Stimulated activated CD8-positive, alpha-beta memory T cell treated with anti-CD3 and anti-CD28 coated beads, Interleukin-12 subunit alpha, Interleukin-12 subunit beta, amount 100 ng/mL, for 24 hours (primary cell): Measurements from ENCODE around the gene USHBP1.
A peak's percentile ranks its signal among the peaks of the same experiment; 100 is the strongest.
"Not testable (repeated sequence)": the region's sequence is repeated elsewhere in the genome, so short reads cannot be mapped to it uniquely, and the experiment has no call there.

ENCODE experiments used
- DNase-seq: peaks from one replicate; pipeline ENCODE4 v3.0.0-alpha.2; 2020; ENCODE audit errors: extremely low read depth

USHBP1 gene

GRCh38 chr19:17264641-17264979 lies at the start of gene USHBP1:
USHBP1 (minus strand) TSS chr19:17264745; CDS start chr19:17264299, 446 bp downstream.
- DNase-seq, result no peak

- DNase-seq, result no peak
Observed at GRCh38 chr19:17314007-17314593, 49.6 kb upstream of the USHBP1 start.

GRCh38 chr19:17312189-17313113 lies 47.9 kb upstream of the USHBP1 start:
- no peak for DNase-seq

- no peak for DNase-seq
Observed at GRCh38 chr19:17311455-17312188, 47.1 kb upstream of the USHBP1 start.

- DNase-seq, result no peak
Observed at GRCh38 chr19:17309965-17310461, 45.5 kb upstream of the USHBP1 start.

- DNase-seq, result peak; percentile 96
Observed at GRCh38 chr19:17309198-17309964, 44.8 kb upstream of the USHBP1 start, which contains the start of gene DDA1. DDA1 (plus strand) TSS chr19:17309563; CDS start chr19:17309655, 92 bp downstream.

- no peak for DNase-seq
Observed at GRCh38 chr19:17307876-17308377, 43.4 kb upstream of the USHBP1 start.

- no peak for DNase-seq
Observed at GRCh38 chr19:17306285-17306714, 41.8 kb upstream of the USHBP1 start.

GRCh38 chr19:17305517-17306284 lies 41.2 kb upstream of the USHBP1 start, which contains the start of gene MRPL34:
MRPL34 (plus strand) TSS chr19:17305872; CDS start chr19:17305893, 21 bp downstream.
- DNase-seq, result peak; percentile 82

- DNase-seq, result no peak
Observed at GRCh38 chr19:17305216-17305516, 40.6 kb upstream of the USHBP1 start.

GRCh38 chr19:17304386-17305215 lies 40.1 kb upstream of the USHBP1 start:
- no peak for DNase-seq

GRCh38 chr19:17303940-17304267 lies 39.4 kb upstream of the USHBP1 start:
- DNase-seq, result no peak

- DNase-seq, result peak; percentile 80
Observed at GRCh38 chr19:17303167-17303939, 38.8 kb upstream of the USHBP1 start, which contains the start of gene ABHD8. ABHD8 (minus strand) TSS chr19:17303425; CDS start chr19:17301616, 1,809 bp downstream.

GRCh38 chr19:17302391-17303166 lies 38.0 kb upstream of the USHBP1 start:
- DNase-seq, result no peak

- no peak for DNase-seq
Observed at GRCh38 chr19:17300992-17301619, 36.6 kb upstream of the USHBP1 start.

GRCh38 chr19:17296976-17297375 lies 32.4 kb upstream of the USHBP1 start:
- no peak for DNase-seq

GRCh38 chr19:17296273-17296672 lies 31.7 kb upstream of the USHBP1 start:
- no peak for DNase-seq

GRCh38 chr19:17295551-17295950 lies 31.0 kb upstream of the USHBP1 start:
- not testable (repeated sequence) for DNase-seq
